AG04449 (cell line): ENCODE data around the gene CRYBB1.

ENCODE experiments used
- CTCF ChIA-PET: fragments of 350-600 bp; formaldehyde crosslinking; extraction: SDS; loops from one replicate; lab custom pipeline; 2021; ENCODE audit warnings: antibody characterized with exemption; lab: Yijun Ruan, JAX
- POLR2A ChIA-PET: fragments of 400-600, 350-600 bp; formaldehyde crosslinking; extraction: SDS; loops from one replicate; lab custom pipeline; 2020; ENCODE audit warnings: antibody characterized with exemption, inconsistent platforms; lab: Yijun Ruan, JAX
- DNase-seq: peaks from one replicate; pipeline ENCODE4 v3.0.0-alpha.2; 2010; ENCODE audit warnings: low read depth, low spot score
- H3K4me3 ChIP-seq: 2 replicates; pipeline ENCODE4 v1.5.1; 2011; ENCODE audit warnings: low read depth, mild to moderate bottlenecking, control low read depth, low read length
- TF ChIP-seq, protein P1 (sequence below): IDR thresholded peaks from one replicate; pipeline ENCODE4 v1.5.1; 2011; ENCODE audit warnings: mild to moderate bottlenecking, moderate library complexity, low read length, control low read depth, inconsistent platforms; ENCODE audit not compliant: insufficient read depth; ENCODE audit errors: missing control alignments

The CRYBB1 gene

DNA sequence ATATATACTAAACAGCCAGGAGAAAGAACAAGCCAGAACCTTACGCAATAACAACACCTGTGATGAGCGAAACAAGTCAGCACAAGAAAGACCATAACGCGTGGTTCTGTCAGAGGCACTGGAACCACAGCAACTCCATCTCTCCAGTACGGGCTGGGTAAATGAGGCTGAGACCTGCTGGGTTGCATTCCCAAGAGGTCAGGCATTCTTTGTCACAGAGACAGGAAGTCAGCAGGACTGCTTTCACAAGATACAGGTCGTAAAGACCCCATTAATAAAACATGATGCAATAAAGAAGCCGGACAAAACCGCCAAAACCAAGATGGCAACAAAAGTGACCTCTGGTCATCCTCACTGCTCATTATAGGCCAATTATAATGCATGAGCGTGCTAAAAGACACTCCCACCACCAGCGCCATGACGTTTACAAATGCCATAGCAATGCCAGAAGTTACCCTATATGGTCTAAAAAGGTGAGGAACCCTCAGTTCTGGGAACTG, 49.6 kb downstream of the CRYBB1 start:
- no peak overlapping the region for H3K4me3 ChIP-seq
- ChIA-PET CTCF (interaction anchor here (0.6 kb wide), 1 partner anchor 15 kb away, joined by 3 read pairs; no protein-coding TSS in a partner anchor), POLR2A (no interaction called here)
- DNase-seq: no peak
- TF ChIP-seq, protein P1, sequence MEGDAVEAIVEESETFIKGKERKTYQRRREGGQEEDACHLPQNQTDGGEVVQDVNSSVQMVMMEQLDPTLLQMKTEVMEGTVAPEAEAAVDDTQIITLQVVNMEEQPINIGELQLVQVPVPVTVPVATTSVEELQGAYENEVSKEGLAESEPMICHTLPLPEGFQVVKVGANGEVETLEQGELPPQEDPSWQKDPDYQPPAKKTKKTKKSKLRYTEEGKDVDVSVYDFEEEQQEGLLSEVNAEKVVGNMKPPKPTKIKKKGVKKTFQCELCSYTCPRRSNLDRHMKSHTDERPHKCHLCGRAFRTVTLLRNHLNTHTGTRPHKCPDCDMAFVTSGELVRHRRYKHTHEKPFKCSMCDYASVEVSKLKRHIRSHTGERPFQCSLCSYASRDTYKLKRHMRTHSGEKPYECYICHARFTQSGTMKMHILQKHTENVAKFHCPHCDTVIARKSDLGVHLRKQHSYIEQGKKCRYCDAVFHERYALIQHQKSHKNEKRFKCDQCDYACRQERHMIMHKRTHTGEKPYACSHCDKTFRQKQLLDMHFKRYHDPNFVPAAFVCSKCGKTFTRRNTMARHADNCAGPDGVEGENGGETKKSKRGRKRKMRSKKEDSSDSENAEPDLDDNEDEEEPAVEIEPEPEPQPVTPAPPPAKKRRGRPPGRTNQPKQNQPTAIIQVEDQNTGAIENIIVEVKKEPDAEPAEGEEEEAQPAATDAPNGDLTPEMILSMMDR: no peak

DNA sequence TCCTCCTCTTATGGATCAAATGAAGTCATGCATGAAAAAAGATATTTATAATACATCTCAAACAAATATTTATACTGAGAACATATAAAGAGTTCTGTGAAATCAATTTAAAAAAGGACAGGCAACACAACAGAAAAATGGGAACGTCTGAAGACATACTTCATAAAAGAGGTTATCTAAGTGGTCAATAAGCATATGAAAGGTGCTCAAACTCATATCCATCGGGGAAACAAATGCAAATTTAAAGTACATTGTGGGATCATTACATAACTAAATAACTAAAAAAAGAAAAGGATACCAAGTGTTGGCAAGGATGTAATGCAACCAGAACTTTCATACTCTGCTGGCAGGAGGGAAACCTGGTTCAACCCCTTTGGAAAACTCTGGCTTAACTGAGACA, 50.2 kb downstream of the CRYBB1 start:
- POLR2A ChIA-PET: no interaction called here

DNA sequence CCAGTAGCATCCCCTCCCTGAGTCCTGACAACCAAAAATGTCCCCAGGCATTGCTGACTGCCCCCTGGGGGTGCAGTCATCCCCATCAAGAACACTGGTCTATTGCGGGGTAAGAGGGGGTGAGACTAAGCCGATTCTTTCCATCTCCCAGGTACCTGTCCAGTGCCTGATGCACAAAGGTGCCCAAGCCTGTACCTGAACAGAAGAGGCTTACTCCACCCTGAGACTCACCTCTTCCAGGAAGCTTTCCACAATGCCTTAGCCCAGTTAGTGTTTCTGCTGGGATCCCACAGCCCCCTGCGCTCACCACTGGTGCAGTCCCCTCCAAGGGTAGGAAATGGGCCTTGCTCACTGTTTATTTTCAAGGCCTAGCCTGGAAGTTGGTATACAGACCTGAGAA, 50.8 kb downstream of the CRYBB1 start:
- DNase-seq: no peak
- no peak overlapping the region for H3K4me3 ChIP-seq
- TF ChIP-seq, protein P1: no peak
- CTCF ChIA-PET: no interaction called here
- POLR2A ChIA-PET: no interaction called here

More for the DNA sequence above, 50.2 kb downstream of the CRYBB1 start:
- no peak overlapping the region for H3K4me3 ChIP-seq
- TF ChIP-seq, protein P1: no peak
- CTCF ChIA-PET: no interaction called here
- DNase-seq: no peak

DNA sequence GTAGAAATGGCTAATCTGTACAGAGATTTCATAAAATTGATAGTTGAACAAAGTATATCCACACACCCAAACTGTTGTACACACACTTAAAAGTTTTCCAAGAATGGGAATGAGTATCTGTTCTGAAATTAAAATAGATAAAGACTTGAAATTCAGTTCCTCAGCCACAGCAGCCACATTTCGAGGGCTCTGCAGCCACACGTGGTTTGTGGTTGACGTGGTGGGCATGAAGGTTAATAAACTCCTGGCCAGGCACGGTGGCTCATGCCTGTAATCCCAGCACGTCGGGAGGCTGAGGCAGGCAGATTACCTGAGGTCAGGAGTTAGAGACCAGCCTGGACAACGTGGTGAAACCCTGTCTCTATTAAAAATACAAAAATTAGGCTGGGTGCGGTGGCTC, 51.9 kb downstream of the CRYBB1 start:
- TF ChIP-seq, protein P1: no peak
- DNase-seq: no peak
- ChIA-PET POLR2A (no interaction called here), CTCF (no interaction called here)
- H3K4me3 ChIP-seq: no peak overlapping the region

DNA sequence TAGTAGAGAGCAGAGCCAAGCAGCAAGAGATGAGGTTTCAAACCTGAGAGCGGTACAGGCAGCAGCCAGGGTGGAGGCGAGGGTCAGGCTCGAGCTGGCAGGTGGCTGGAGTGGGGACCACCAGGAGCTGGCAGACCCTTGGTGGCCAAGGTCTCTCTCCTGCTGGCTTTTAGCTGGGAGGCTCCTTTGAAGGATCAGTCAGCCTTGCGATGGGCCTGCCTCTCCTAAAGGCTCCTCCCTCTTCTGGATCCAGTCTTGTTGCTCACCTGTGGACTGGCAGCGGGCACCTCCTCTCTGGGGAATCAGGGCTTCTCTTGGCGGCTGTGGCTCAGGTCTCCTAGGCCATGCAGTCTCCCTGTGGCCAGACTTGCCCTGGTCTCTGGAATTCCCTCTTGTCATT, 52.6 kb downstream of the CRYBB1 start:
- ChIA-PET CTCF (interaction anchor here (1.0 kb wide), 1 partner anchor 12 kb away, joined by 3 read pairs; no protein-coding TSS in a partner anchor), POLR2A (no interaction called here)
- TF ChIP-seq, protein P1: no peak

DNA sequence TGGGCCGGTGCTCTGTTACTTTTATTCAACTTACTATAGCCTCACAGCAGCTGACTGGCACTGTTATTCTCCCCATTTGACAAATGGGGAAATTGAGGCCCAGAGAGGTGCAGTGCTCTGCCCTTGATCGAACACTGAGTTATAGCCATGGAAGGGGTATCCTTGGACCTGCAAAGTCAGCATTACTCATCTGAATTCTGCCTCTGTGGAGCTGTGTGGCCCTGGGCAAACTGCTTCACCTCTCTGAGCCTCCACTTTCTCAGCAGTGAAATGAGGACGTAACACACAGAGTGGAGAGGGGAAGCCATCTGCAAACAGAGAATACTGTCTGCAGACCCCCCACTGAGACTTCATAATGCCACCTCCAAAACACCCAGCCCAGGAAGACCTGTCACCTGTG, 53.2 kb downstream of the CRYBB1 start:
- TF ChIP-seq, protein P1: no peak
- H3K4me3 ChIP-seq: no peak overlapping the region
- DNase-seq: no peak
- CTCF ChIA-PET: interaction anchor here (1.0 kb wide), 1 partner anchor 13 kb away, joined by 3 read pairs; no protein-coding TSS in a partner anchor
- POLR2A ChIA-PET: no interaction called here

More for the DNA sequence above, 52.6 kb downstream of the CRYBB1 start:
- H3K4me3 ChIP-seq: no peak overlapping the region
- no peak for DNase-seq
